Endothelial cell of umbilical vein (primary cell): ENCODE measurements around the gene SHBG.

Experiments used
- CTCF ChIP-seq, 2 donors: IDR thresholded peaks; 1 replicate in 1 of 2; 2 replicates in 1 of 2; pipeline ENCODE4 v1.5.1; 2011; ENCODE audit warnings: low read length in 2 of 2, mild to moderate bottlenecking in 2 of 2, moderate library complexity in 2 of 2, control low read depth in 1 of 2, inconsistent platforms in 1 of 2, low read depth in 1 of 2; ENCODE audit not compliant: insufficient read depth in 1 of 2; ENCODE audit errors: extremely low read depth in 1 of 2
- EZH2 ChIP-seq: IDR thresholded peaks from 2 replicates; pipeline ENCODE4 v1.6.1; 2012; ENCODE audit warnings: borderline replicate concordance, low read depth, mild to moderate bottlenecking, moderate library complexity, low read length, inconsistent platforms; ENCODE audit not compliant: severe bottlenecking
- FOS ChIP-seq: IDR thresholded peaks from 2 replicates; pipeline ENCODE4 v1.6.1; 2011; ENCODE audit warnings: mild to moderate bottlenecking, low read length, moderate library complexity, borderline replicate concordance; ENCODE audit not compliant: insufficient read depth
- MAX ChIP-seq: IDR thresholded peaks from 2 replicates; pipeline ENCODE4 v1.6.1; 2011; ENCODE audit not compliant: insufficient read depth, insufficient read length
- MYC ChIP-seq: IDR thresholded peaks from one replicate; pipeline ENCODE4 v1.6.1; 2011; ENCODE audit warnings: mild to moderate bottlenecking, low read depth, low read length
- POLR2A ChIP-seq: IDR thresholded peaks from 2 replicates; pipeline ENCODE4 v1.6.1; 2012; ENCODE audit warnings: low read depth, mild to moderate bottlenecking, control low read depth, low read length
- POLR2AphosphoS5 ChIP-seq: IDR thresholded peaks from 2 replicates; pipeline ENCODE4 v1.6.1; 2012; ENCODE audit warnings: low read depth, mild to moderate bottlenecking, control low read depth, low read length, moderate library complexity; ENCODE audit not compliant: insufficient read depth

- TF ChIP-seq CTCF (IDR thresholded peaks at IDR 0.05; ENCODE audit: extremely low read depth in 1 of 2, insufficient read depth in 1 of 2, low read depth in 1 of 2, low read length in 2 of 2) (no peak), FOS (no peak), POLR2A (no peak), MYC (no peak), MAX (no peak), EZH2 (no peak), POLR2AphosphoS5 (no peak)
Measured at GRCh38 chr17:7655541-7655840, 25.6 kb downstream of the SHBG start.
